HepG2 (cell line): Measurements from ENCODE around the gene EIF4EBP3. TPM values are rescaled to one million over a fixed set of nuclear protein-coding genes. Genes with fewer than 3 reads are reported as not detected.

ENCODE experiments used
- TEAD3 ChIP-seq: optimal IDR thresholded peaks from 2 replicates; pipeline ENCODE3; 2016; ENCODE audit warnings: borderline replicate concordance
- ZNF318 ChIP-seq: sonication (generic); formaldehyde crosslinking; IDR thresholded peaks from 2 replicates; pipeline ENCODE4 v1.4.0; 2020; ENCODE audit warnings: mild to moderate bottlenecking, missing genetic modification reagents
- ZNF512 ChIP-seq: sonication (generic); formaldehyde crosslinking; IDR thresholded peaks from 2 replicates; pipeline ENCODE4 v1.4.0; 2020; ENCODE audit warnings: mild to moderate bottlenecking, missing genetic modification reagents
- polyA plus RNA-seq, 8 experiments: library from polyadenylated mRNA; depleted of rRNA in 3 of 8; stranded (reverse) in 7 of 8; unstranded in 1 of 8; fragments of >200 nt; fragmentation: Illumina TruSeq in 4 of 8; extraction: Trizol in 4 of 8; gene quantifications; 2 replicates each; pipeline versions ENCODE4 v1.2.1 to v1.2.3, GENCODE V29; 2011 to 2016; ENCODE audit warnings: low read depth in 4 of 8, missing spikeins in 1 of 8, mixed read lengths in 1 of 8; ENCODE audit not compliant: insufficient read depth in 1 of 8
- total RNA-seq, 5 experiments: library from RNA; depleted of rRNA; stranded (reverse); fragments of >200 nt; fragmentation: Illumina TruSeq; extraction: Trizol; gene quantifications; 2 replicates each; pipeline ENCODE4 v1.2.3, GENCODE V29; 2016; ENCODE audit warnings: low read depth in 1 of 5

The EIF4EBP3 gene
- total and polyA plus RNA-seq, 2 of the 13 experiments (the other 11 are each of a cell fraction or from before 2014, with no cell fraction given), result 0.61 to 1.7 TPM

- TF ChIP-seq ZNF318 (CRISPR knock-in tag), result no peak
- TF ChIP-seq ZNF512 (CRISPR knock-in tag), result no peak
- peak; percentile 72 for TF ChIP-seq TEAD3
- TF ChIP-seq, all 625 proteins: peak for 2
Measured at GRCh38 chr5:140574165-140574564, 26.7 kb downstream of the EIF4EBP3 start (continued).
